WTC11 (cell line): Measurements from ENCODE around the gene NDST3. TPM values are rescaled to one million over a fixed set of nuclear protein-coding genes. Genes with fewer than 3 reads are reported as not detected.
A peak's percentile ranks its signal among the peaks of the same experiment; 100 is the strongest.

Experiments
- ATAC-seq: fragments of 200-7000 bp; cut with Tn5 transposase; 2 replicates; pipeline ENCODE4 v1.10.0; 2021; ENCODE audit warnings: mild to moderate bottlenecking, moderate library complexity
- CTCF ChIA-PET: fragments of 300-600 bp; sonication (Branson Sonifier 250); formaldehyde crosslinking; loops from one replicate; lab custom pipeline; 2021; ENCODE audit warnings: antibody characterized with exemption; lab: Charles Lee
- POLR2A ChIA-PET: fragments of 350-600 bp; sonication (Branson Sonifier 250); formaldehyde crosslinking; loops from one replicate; lab custom pipeline; 2021; ENCODE audit warnings: antibody characterized with exemption; lab: Charles Lee
- DNase-seq: peaks from one replicate; pipeline ENCODE4 v3.0.0; 2021; ENCODE audit warnings: low spot score
- H3K27ac Mint-ChIP-seq: 2 replicates; pipeline ENCODE4 v1.8.0; 2021; ENCODE audit warnings: mixed read lengths
- H3K27me3 Mint-ChIP-seq: 2 replicates; pipeline ENCODE4 v1.8.0; 2021; ENCODE audit warnings: low read depth, mild to moderate bottlenecking, moderate library complexity, mixed read lengths
- H3K36me3 Mint-ChIP-seq: 2 replicates; pipeline ENCODE4 v1.8.0; 2021; ENCODE audit warnings: mixed read lengths
- H3K4me1 Mint-ChIP-seq: 2 replicates; pipeline ENCODE4 v1.8.0; 2022; ENCODE audit warnings: mixed read lengths
- H3K4me3 Mint-ChIP-seq: 2 replicates; pipeline ENCODE4 v1.8.0; 2021; ENCODE audit warnings: mild to moderate bottlenecking, moderate library complexity, mixed read lengths
- H3K9me3 Mint-ChIP-seq: 2 replicates; pipeline ENCODE4 v1.8.0; 2021; ENCODE audit warnings: mixed read lengths
- CBFB ChIP-seq: sonication (generic); formaldehyde crosslinking; IDR thresholded peaks from 2 replicates; pipeline ENCODE4 v1.8.1; 2022; ENCODE audit warnings: mild to moderate bottlenecking, low read depth, missing genetic modification reagents
- CREB1 ChIP-seq: sonication (generic); formaldehyde crosslinking; IDR thresholded peaks from 2 replicates; pipeline ENCODE4 v1.8.0; 2023; ENCODE audit warnings: mild to moderate bottlenecking, missing genetic modification reagents
- CREM ChIP-seq: sonication (generic); formaldehyde crosslinking; IDR thresholded peaks from 2 replicates; pipeline ENCODE4 v1.8.1; 2022; ENCODE audit warnings: mild to moderate bottlenecking, missing genetic modification reagents, moderate library complexity
- GABPB1 ChIP-seq: sonication (generic); formaldehyde crosslinking; IDR thresholded peaks from 2 replicates; pipeline ENCODE4 v1.8.1; 2023; ENCODE audit warnings: mild to moderate bottlenecking, missing genetic modification reagents
- GTF2I ChIP-seq: fragments of 250-450 bp; sonication (Bioruptor Pico); conservative IDR thresholded peaks from 2 replicates; pipeline ENCODE4 v1.4.0; 2021; ENCODE audit warnings: mild to moderate bottlenecking
- KAT7 ChIP-seq: sonication (generic); formaldehyde crosslinking; IDR thresholded peaks from 2 replicates; pipeline ENCODE4 v1.8.1; 2023; ENCODE audit warnings: missing genetic modification reagents, mild to moderate bottlenecking, borderline replicate concordance
- MYBL2 ChIP-seq: sonication (generic); formaldehyde crosslinking; IDR thresholded peaks from 2 replicates; pipeline ENCODE4 v1.8.1; 2023; ENCODE audit warnings: mild to moderate bottlenecking, moderate library complexity, missing genetic modification reagents
- TEAD4 ChIP-seq: sonication (generic); formaldehyde crosslinking; IDR thresholded peaks from 2 replicates; pipeline ENCODE4 v1.8.0; 2022; ENCODE audit warnings: mild to moderate bottlenecking, missing genetic modification reagents
- total RNA-seq: library from RNA; stranded (reverse); gene quantifications from 3 replicates; pipeline ENCODE4 v1.2.3, GENCODE V29; 2021
- TF ChIP-seq, protein P1 (sequence below): fragments of 250-450 bp; sonication (Bioruptor Pico); IDR thresholded peaks from 2 replicates; pipeline ENCODE4 v2.1.2; 2022; ENCODE audit warnings: mild to moderate bottlenecking, moderate library complexity
- TF ChIP-seq, protein P2 (sequence below): fragments of 250-450 bp; sonication (Bioruptor Pico); IDR thresholded peaks from 2 replicates; pipeline ENCODE4 v1.9.0; 2021; ENCODE audit warnings: moderate library complexity, mild to moderate bottlenecking, inconsistent platforms, borderline replicate concordance
- TF ChIP-seq, protein P3 (sequence below): sonication (generic); formaldehyde crosslinking; IDR thresholded peaks from 2 replicates; pipeline ENCODE4 v1.8.1; 2022; ENCODE audit warnings: low read depth, mild to moderate bottlenecking, moderate library complexity, missing genetic modification reagents, borderline replicate concordance
- TF ChIP-seq, protein P4 (sequence below): sonication (generic); formaldehyde crosslinking; IDR thresholded peaks from 2 replicates; pipeline ENCODE4 v1.8.0; 2023; ENCODE audit warnings: missing genetic modification reagents, mild to moderate bottlenecking, borderline replicate concordance
- TF ChIP-seq, protein P5 (sequence below): fragments of 250-450 bp; sonication (Bioruptor Pico); conservative IDR thresholded peaks from 2 replicates; pipeline ENCODE4 v1.9.0; 2021; ENCODE audit warnings: mild to moderate bottlenecking

The NDST3 gene
- total RNA-seq, 1 experiment from 2014 or later: 0.37 TPM

DNA sequence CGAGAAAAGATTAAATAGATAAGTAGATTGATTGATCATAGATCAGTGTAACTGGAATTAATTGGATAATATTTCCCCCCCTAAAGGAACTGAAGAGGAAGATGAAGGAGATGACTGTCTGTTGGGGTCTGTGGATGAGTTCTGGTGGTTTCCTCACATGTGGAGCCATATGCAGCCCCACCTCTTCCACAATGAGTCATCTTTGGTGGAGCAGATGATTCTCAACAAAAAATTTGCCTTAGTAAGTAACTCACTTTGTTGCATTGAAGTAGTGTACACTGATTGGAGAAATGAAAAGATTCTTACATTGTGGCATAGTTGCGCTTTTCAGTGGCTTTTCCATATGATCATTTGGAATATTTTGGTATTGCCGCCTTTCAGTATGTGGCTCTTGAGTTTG, 80.4 kb downstream of the NDST3 start (continued):
- TF ChIP-seq GTF2I (CRISPR knock-in tag) (no peak), KAT7 (CRISPR knock-in tag) (no peak), CREB1 (CRISPR knock-in tag) (no peak)
- TF ChIP-seq, protein P1, sequence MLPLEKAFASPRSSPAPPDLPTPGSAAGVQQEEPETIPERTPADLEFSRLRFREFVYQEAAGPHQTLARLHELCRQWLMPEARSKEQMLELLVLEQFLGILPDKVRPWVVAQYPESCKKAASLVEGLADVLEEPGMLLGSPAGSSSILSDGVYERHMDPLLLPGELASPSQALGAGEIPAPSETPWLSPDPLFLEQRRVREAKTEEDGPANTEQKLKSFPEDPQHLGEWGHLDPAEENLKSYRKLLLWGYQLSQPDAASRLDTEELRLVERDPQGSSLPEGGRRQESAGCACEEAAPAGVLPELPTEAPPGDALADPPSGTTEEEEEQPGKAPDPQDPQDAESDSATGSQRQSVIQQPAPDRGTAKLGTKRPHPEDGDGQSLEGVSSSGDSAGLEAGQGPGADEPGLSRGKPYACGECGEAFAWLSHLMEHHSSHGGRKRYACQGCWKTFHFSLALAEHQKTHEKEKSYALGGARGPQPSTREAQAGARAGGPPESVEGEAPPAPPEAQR (CRISPR knock-in tag): no peak
- TF ChIP-seq, protein P2, sequence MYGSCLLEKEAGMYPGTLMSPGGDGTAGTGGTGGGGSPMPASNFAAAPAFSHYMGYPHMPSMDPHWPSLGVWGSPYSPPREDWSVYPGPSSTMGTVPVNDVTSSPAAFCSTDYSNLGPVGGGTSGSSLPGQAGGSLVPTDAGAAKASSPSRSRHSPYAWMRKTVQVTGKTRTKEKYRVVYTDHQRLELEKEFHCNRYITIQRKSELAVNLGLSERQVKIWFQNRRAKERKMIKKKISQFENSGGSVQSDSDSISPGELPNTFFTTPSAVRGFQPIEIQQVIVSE (CRISPR knock-in tag): no peak
- TF ChIP-seq, all 79 proteins: peak for 0

DNA sequence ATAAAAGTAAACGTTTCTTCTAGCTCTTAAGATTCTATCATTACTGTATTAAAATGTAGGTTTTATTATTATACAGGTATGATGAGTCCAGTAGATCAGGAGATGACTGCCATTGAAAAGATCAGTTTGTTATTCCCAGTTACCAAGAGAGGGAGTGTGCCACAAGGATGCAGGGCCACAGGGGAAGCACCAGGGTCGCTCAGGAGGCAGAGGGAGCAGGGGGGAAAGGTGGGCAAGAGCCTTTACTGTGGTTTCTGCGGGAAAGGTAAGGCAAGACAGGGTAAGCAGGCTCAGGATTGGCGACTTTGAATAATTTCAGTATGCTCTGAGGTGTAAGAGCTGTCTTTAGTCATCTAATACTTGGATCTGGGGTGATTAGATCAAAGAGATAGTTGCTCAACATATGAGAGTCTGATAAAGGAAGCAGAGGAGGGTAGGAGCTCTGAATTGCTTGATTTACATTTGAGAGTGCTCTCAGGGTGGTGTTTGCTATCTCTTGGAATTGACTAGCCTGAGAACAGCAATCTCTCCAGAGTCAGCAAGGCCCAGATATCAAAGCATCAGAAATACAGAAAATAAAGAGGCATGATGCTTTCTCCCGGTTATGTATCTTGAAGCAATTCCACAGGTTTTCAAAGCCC, 86.0 kb downstream of the NDST3 start:
- ATAC-seq: peak; percentile 95
- no peak for TF ChIP-seq GABPB1 (CRISPR knock-in tag)
- TF ChIP-seq, all 79 proteins: peak for 0
- Mint-ChIP-seq H3K9me3 (no peaks in the 10 kb centered on the region), H3K4me3 (no peak overlapping the region), H3K27me3 (no peaks in the 10 kb centered on the region), H3K36me3 (no peaks in the 10 kb centered on the region), H3K27ac (peak overlapping the region; percentile 33; the same call in 1 of the 2 replicates), H3K4me1 (peaks cover 27% of the 10 kb centered on the region)
- POLR2A ChIA-PET: no interaction called here
- DNase-seq: peak; percentile 19
- CTCF ChIA-PET: no interaction called here

DNA sequence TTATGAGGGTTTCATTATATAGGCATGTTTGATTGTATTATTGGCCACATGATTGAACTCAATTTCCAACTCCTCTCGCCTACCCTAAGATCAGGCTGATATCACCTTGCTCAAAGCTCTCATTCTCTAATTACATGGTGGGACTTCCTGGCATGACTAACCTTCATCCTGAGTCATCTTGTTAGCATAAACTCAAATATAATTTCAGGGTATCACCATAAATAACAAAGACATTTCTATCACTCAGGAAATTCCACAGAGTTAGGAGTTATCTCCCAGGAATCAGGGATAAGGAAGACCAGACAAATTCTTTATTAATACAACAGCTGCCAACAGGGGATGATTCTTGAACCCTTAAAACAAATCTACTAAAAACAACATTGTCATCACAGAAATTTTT, 90.7 kb downstream of the NDST3 start:
- Mint-ChIP-seq H3K4me1 (peaks cover 17% of the 10 kb centered on the region), H3K27me3 (no peaks in the 10 kb centered on the region), H3K4me3 (no peak overlapping the region), H3K9me3 (peaks cover 3% of the 10 kb centered on the region), H3K36me3 (no peaks in the 10 kb centered on the region), H3K27ac (no peak overlapping the region)
- TF ChIP-seq, protein P3, sequence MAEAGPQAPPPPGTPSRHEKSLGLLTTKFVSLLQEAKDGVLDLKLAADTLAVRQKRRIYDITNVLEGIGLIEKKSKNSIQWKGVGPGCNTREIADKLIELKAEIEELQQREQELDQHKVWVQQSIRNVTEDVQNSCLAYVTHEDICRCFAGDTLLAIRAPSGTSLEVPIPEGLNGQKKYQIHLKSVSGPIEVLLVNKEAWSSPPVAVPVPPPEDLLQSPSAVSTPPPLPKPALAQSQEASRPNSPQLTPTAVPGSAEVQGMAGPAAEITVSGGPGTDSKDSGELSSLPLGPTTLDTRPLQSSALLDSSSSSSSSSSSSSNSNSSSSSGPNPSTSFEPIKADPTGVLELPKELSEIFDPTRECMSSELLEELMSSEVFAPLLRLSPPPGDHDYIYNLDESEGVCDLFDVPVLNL (CRISPR knock-in tag): no peak
- no peak for TF ChIP-seq CREM
- TF ChIP-seq CBFB (CRISPR knock-in tag): no peak
- no peak for TF ChIP-seq MYBL2 (CRISPR knock-in tag)
- TF ChIP-seq GTF2I (CRISPR knock-in tag): no peak
- TF ChIP-seq, protein P4, sequence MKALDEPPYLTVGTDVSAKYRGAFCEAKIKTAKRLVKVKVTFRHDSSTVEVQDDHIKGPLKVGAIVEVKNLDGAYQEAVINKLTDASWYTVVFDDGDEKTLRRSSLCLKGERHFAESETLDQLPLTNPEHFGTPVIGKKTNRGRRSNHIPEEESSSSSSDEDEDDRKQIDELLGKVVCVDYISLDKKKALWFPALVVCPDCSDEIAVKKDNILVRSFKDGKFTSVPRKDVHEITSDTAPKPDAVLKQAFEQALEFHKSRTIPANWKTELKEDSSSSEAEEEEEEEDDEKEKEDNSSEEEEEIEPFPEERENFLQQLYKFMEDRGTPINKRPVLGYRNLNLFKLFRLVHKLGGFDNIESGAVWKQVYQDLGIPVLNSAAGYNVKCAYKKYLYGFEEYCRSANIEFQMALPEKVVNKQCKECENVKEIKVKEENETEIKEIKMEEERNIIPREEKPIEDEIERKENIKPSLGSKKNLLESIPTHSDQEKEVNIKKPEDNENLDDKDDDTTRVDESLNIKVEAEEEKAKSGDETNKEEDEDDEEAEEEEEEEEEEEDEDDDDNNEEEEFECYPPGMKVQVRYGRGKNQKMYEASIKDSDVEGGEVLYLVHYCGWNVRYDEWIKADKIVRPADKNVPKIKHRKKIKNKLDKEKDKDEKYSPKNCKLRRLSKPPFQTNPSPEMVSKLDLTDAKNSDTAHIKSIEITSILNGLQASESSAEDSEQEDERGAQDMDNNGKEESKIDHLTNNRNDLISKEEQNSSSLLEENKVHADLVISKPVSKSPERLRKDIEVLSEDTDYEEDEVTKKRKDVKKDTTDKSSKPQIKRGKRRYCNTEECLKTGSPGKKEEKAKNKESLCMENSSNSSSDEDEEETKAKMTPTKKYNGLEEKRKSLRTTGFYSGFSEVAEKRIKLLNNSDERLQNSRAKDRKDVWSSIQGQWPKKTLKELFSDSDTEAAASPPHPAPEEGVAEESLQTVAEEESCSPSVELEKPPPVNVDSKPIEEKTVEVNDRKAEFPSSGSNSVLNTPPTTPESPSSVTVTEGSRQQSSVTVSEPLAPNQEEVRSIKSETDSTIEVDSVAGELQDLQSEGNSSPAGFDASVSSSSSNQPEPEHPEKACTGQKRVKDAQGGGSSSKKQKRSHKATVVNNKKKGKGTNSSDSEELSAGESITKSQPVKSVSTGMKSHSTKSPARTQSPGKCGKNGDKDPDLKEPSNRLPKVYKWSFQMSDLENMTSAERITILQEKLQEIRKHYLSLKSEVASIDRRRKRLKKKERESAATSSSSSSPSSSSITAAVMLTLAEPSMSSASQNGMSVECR (CRISPR knock-in tag): no peak
- no peak for ATAC-seq
- POLR2A ChIA-PET: no interaction called here
- CTCF ChIA-PET: no interaction called here
- no peak for DNase-seq

DNA sequence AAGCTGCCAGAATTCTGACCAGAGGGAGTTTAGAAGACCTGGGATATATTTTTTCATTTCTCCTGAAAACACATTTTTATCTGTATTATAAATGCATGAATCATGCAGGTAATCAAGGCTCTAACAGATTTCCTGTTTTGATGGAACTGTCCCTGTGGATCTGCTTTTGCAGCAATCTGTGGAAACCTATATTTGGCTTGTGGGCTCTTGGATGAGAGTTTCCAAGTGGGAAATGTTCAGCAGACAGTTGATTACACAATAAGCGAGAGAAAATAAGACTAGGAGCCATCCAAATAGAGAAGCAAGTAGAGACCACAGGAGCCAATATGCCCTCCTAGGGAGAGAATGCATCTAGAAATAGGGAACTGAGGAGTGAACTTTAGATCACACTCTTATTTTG, 105.0 kb downstream of the NDST3 start:
- ChIA-PET POLR2A (no interaction called here), CTCF (no interaction called here)
- TF ChIP-seq TEAD4 (CRISPR knock-in tag): no peak
- TF ChIP-seq, protein P5, sequence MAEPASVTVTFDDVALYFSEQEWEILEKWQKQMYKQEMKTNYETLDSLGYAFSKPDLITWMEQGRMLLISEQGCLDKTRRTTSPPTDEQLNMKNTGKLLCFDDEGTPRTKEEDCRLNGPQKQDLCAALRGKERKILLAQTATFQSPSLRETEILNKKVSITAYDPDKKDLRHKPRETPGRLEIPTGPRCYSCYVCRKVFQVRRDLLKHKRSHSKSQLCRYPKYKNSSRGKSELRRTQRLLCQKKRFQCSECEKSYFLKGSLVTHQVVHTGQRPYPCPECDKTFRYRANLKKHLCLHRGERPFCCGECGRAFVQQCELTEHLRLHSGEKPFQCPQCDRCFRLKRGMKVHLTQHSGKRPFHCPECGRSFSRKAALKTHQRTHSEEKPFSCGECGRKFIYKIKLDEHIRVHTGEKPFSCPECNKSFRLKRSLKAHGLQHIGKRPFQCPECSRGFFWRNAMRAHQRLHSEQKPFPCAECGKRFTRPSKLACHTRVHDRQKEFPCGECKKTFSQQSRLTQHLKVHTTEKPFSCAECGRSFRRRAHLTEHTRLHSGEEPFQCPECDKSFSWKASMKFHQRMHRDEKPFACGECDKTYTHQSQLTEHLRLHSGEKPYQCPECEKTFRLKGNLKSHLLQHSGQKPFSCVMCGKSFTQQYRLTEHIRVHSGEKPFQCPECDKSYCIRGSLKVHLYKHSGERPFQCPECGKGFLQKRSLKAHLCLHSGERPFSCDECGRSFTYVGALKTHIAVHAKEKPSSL (CRISPR knock-in tag): no peak
- H3K4me3 Mint-ChIP-seq: no peak overlapping the region
- no peaks in the 10 kb centered on the region for H3K4me1 Mint-ChIP-seq
- no peaks in the 10 kb centered on the region; the same call in 1 of the 2 replicates for H3K27me3 Mint-ChIP-seq
- H3K36me3 Mint-ChIP-seq: no peaks in the 10 kb centered on the region
- no peak for DNase-seq
- H3K27ac Mint-ChIP-seq: no peak overlapping the region
- no peak for ATAC-seq
- H3K9me3 Mint-ChIP-seq: no peaks in the 10 kb centered on the region
